ENCODE results near the gene C1RL.

Gene C1RL

GRCh38 chr12:7107636-7108002, 1.4 kb downstream of the C1RL start:
- TF ChIP-seq EP300 (IDR thresholded peaks at IDR 0.05; ENCODE audit: borderline replicate concordance) = no peak
- no peak for TF ChIP-seq REST (IDR thresholded peaks at IDR 0.05; ENCODE audit: low read depth)
- no peak for TF ChIP-seq EGR1 (IDR thresholded peaks at IDR 0.05)
- no peak for TF ChIP-seq RAD21 (IDR thresholded peaks at IDR 0.05; ENCODE audit: low read depth)
- TF ChIP-seq CEBPB (IDR thresholded peaks at IDR 0.05) = no peak
- no peak for TF ChIP-seq USF1 (IDR thresholded peaks at IDR 0.05)
- no peak for TF ChIP-seq CREB1 (IDR thresholded peaks at IDR 0.05; ENCODE audit: low read depth)
- TF ChIP-seq FOXM1 (IDR thresholded peaks at IDR 0.05; ENCODE audit: borderline replicate concordance, low read depth) = no peak
- TF ChIP-seq TCF12 (IDR thresholded peaks at IDR 0.05; ENCODE audit: low read depth) = no peak
- no peak for TF ChIP-seq TEAD4 (IDR thresholded peaks at IDR 0.05)
- TF ChIP-seq MAX (IDR thresholded peaks at IDR 0.05) = no peak
- no peak for TF ChIP-seq ZBTB7A (IDR thresholded peaks at IDR 0.05; ENCODE audit: low read depth)
- no peak for TF ChIP-seq YY1 (IDR thresholded peaks at IDR 0.05; ENCODE audit: low read depth)
- no peak for TF ChIP-seq TAF1 (IDR thresholded peaks at IDR 0.05; ENCODE audit: low read depth)
- TF ChIP-seq NFIC (IDR thresholded peaks at IDR 0.05) = no peak

GRCh38 chr12:7106082-7106481, 2.9 kb downstream of the C1RL start:
- no peak for TF ChIP-seq YY1 (IDR thresholded peaks at IDR 0.05; ENCODE audit: low read depth)
- TF ChIP-seq REST (IDR thresholded peaks at IDR 0.05; ENCODE audit: low read depth) = no peak
- no peak for TF ChIP-seq CREB1 (IDR thresholded peaks at IDR 0.05; ENCODE audit: low read depth)
- TF ChIP-seq ZBTB7A (IDR thresholded peaks at IDR 0.05; ENCODE audit: low read depth) = no peak
- TF ChIP-seq EGR1 (IDR thresholded peaks at IDR 0.05) = no peak
- TF ChIP-seq EP300 (IDR thresholded peaks at IDR 0.05; ENCODE audit: borderline replicate concordance) = no peak
- TF ChIP-seq CEBPB (IDR thresholded peaks at IDR 0.05) = no peak
- no peak for TF ChIP-seq FOXM1 (IDR thresholded peaks at IDR 0.05; ENCODE audit: borderline replicate concordance, low read depth)
- TF ChIP-seq TCF12 (IDR thresholded peaks at IDR 0.05; ENCODE audit: low read depth) = no peak
- no peak for TF ChIP-seq RAD21 (IDR thresholded peaks at IDR 0.05; ENCODE audit: low read depth)
- no peak for TF ChIP-seq TEAD4 (IDR thresholded peaks at IDR 0.05)
- TF ChIP-seq NFIC (IDR thresholded peaks at IDR 0.05) = no peak
- TF ChIP-seq USF1 (IDR thresholded peaks at IDR 0.05) = no peak
- no peak for TF ChIP-seq MAX (IDR thresholded peaks at IDR 0.05)
- TF ChIP-seq TAF1 (IDR thresholded peaks at IDR 0.05; ENCODE audit: low read depth) = no peak

- TF ChIP-seq EP300 (IDR thresholded peaks at IDR 0.05; ENCODE audit: borderline replicate concordance) = no peak
- TF ChIP-seq FOXM1 (IDR thresholded peaks at IDR 0.05; ENCODE audit: borderline replicate concordance, low read depth) = no peak
- TF ChIP-seq ZBTB7A (IDR thresholded peaks at IDR 0.05; ENCODE audit: low read depth) = no peak
- TF ChIP-seq REST (IDR thresholded peaks at IDR 0.05; ENCODE audit: low read depth) = no peak
- TF ChIP-seq USF1 (IDR thresholded peaks at IDR 0.05) = no peak
- TF ChIP-seq TEAD4 (IDR thresholded peaks at IDR 0.05) = no peak
- TF ChIP-seq TAF1 (IDR thresholded peaks at IDR 0.05; ENCODE audit: low read depth) = no peak
- TF ChIP-seq RAD21 (IDR thresholded peaks at IDR 0.05; ENCODE audit: low read depth) = no peak
- TF ChIP-seq CREB1 (IDR thresholded peaks at IDR 0.05; ENCODE audit: low read depth) = no peak
- TF ChIP-seq TCF12 (IDR thresholded peaks at IDR 0.05; ENCODE audit: low read depth) = no peak
- TF ChIP-seq NFIC (IDR thresholded peaks at IDR 0.05) = no peak
Measured at GRCh38 chr12:7103837-7104584, 5.0 kb downstream of the C1RL start.
